K562 (cell line): ENCODE data around the gene MKNK2. TPM values are rescaled to one million over a fixed set of nuclear protein-coding genes. Genes with fewer than 3 reads are reported as not detected.
A peak's percentile ranks its signal among the peaks of the same experiment; 100 is the strongest.

Source experiments
- ADNP ChIP-seq: fragments of 200-800 bp; sonication (Bioruptor generic); IDR thresholded peaks from 2 replicates; pipeline ENCODE4 v1.6.1; 2016; ENCODE audit warnings: missing genetic modification characterization, missing compliant biosample characterization
- BMI1 ChIP-seq: fragments of 150-350 bp; IDR thresholded peaks from 2 replicates; pipeline ENCODE4 v1.6.1; 2014; ENCODE audit warnings: low read length
- CEBPB ChIP-seq: fragments of 450-650 bp; IDR thresholded peaks from 2 replicates; pipeline ENCODE4 v1.6.1; 2016; ENCODE audit warnings: missing genetic modification characterization, missing compliant biosample characterization
- CHCHD3 ChIP-seq: fragments of 250-450 bp; sonication (Bioruptor Pico); IDR thresholded peaks from 2 replicates; pipeline ENCODE4 v2.1.2; 2022; ENCODE audit warnings: mild to moderate bottlenecking
- HMG20B ChIP-seq: fragments of 250-450 bp; sonication (Bioruptor Pico); IDR thresholded peaks from 2 replicates; pipeline ENCODE4 v1.5.0; 2021; ENCODE audit warnings: mild to moderate bottlenecking
- IFI16 ChIP-seq: fragments of 250-450 bp; sonication (Bioruptor Pico); IDR thresholded peaks from 2 replicates; pipeline ENCODE4 v2.1.2; 2022; ENCODE audit warnings: mild to moderate bottlenecking, inconsistent platforms
- MTA1 ChIP-seq: fragments of 450-650 bp; IDR thresholded peaks from 2 replicates; pipeline ENCODE4 v1.6.1; 2017; ENCODE audit warnings: borderline replicate concordance
- MTA2 ChIP-seq: fragments of 450-650 bp; IDR thresholded peaks from 2 replicates; pipeline ENCODE4 v1.6.1; 2016; ENCODE audit warnings: low read depth
- NFRKB ChIP-seq: fragments of 450-650 bp; IDR thresholded peaks from 2 replicates; pipeline ENCODE4 v1.6.1; 2016; ENCODE audit warnings: low read depth
- PHB2 ChIP-seq: fragments of 450-650 bp; IDR thresholded peaks from 2 replicates; pipeline ENCODE4 v1.6.1; 2017; ENCODE audit warnings: low read depth
- PML ChIP-seq: IDR thresholded peaks from 2 replicates; pipeline ENCODE4 v1.6.1; 2012; ENCODE audit warnings: low read length, inconsistent platforms
- ZNF12 ChIP-seq: sonication (generic); formaldehyde crosslinking; IDR thresholded peaks from 2 replicates; pipeline ENCODE4 v1.4.0; 2020; ENCODE audit warnings: mild to moderate bottlenecking, missing genetic modification reagents
- ZNF668 ChIP-seq: fragments of 250-450 bp; sonication (Bioruptor Pico); IDR thresholded peaks from 2 replicates; pipeline ENCODE4 v1.8.0; 2022; ENCODE audit warnings: mild to moderate bottlenecking, inconsistent platforms
- ZNF76 ChIP-seq: fragments of 250-450 bp; sonication (Bioruptor Pico); IDR thresholded peaks from 2 replicates; pipeline ENCODE4 v1.4.0; 2020; ENCODE audit warnings: mild to moderate bottlenecking, moderate library complexity, borderline replicate concordance
- ZNF79 ChIP-seq: fragments of 250-450 bp; sonication (Bioruptor Pico); IDR thresholded peaks from 2 replicates; pipeline ENCODE4 v1.4.0; 2020; ENCODE audit warnings: low read depth, mild to moderate bottlenecking, moderate library complexity
- polyA plus RNA-seq, 8 experiments: library from polyadenylated mRNA; depleted of rRNA in 4 of 8; stranded (reverse) in 5 of 8; unstranded in 3 of 8; fragments of >200 nt; fragmentation: Nextera tagmentation in 2 of 8; fragmentation: Illumina TruSeq in 1 of 8; extraction: Ambion mirVana in 2 of 8; extraction: Trizol in 1 of 8; gene quantifications; 2 replicates each; pipeline versions ENCODE4 v1.2.1 to v1.2.3, GENCODE V29; 2011 to 2014; ENCODE audit warnings: inconsistent platforms in 1 of 8, missing spikeins in 1 of 8
- total RNA-seq, 7 experiments: library from RNA; depleted of rRNA in 6 of 7; stranded (reverse); fragments of >200 nt in 6 of 7; fragmentation: Illumina TruSeq in 2 of 7; extraction: Trizol in 2 of 7; gene quantifications; 2 replicates each; pipeline versions ENCODE4 v1.2.1 to v1.2.3, GENCODE V29; 2011 to 2021; ENCODE audit warnings: low replicate concordance in 1 of 7
- TF ChIP-seq, protein P1 (sequence below): fragments of 250-450 bp; sonication (Bioruptor Pico); IDR thresholded peaks from 2 replicates; pipeline ENCODE4 v1.4.0; 2020
- TF ChIP-seq, protein P2 (sequence below): sonication (generic); formaldehyde crosslinking; IDR thresholded peaks from 2 replicates; pipeline ENCODE4 v1.8.0; 2022; ENCODE audit warnings: mild to moderate bottlenecking, missing genetic modification reagents, borderline replicate concordance
- TF ChIP-seq, protein P3 (sequence below): sonication (generic); formaldehyde crosslinking; IDR thresholded peaks from 2 replicates; pipeline ENCODE4 v1.8.1; 2023; ENCODE audit warnings: mild to moderate bottlenecking, missing genetic modification reagents

The MKNK2 gene
- total and polyA plus RNA-seq, 9 of the 15 experiments (the other 6 are each of a cell fraction or from before 2014, with no cell fraction given): 5.1 to 191 (median 51.9) TPM

DNA sequence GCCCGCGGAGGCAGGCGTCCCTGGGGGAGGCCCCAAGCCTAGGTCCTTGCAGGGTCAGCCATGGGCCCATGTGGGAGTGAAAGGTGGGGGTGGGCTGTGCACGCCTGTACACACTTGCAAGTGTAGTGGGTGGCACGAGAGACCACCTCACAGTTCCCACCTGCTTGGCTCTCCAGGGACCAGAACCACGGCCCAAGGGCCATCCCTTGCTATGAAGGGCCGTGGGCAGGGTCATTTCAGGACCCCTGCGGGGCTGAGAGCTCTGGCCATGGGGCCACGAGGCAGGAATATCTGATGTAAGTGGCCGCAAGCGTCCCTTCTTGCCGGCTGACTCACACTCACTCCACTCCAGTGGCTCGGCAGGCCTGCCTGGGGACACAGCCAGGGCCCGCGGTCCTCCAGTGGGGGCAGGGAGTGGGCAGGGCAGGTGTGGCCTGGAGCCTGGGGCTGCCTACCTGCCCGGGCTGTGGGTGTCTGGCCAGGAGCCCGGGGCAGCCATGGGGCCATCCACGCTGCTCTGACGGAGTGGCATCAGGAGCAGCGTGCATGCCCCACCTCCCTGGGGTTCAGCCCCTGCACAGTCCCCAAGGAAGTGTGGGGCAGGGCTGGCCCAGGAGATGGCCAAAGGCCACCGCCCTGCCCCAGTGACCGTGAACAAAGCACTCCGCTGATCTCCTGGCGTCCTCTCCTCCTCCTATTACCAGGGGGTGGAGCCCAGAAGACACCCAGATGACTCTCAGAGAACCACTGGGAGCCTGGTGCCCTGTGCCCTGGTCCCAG lies 8.6 kb upstream of the MKNK2 start (continued):
- TF ChIP-seq, protein P1, sequence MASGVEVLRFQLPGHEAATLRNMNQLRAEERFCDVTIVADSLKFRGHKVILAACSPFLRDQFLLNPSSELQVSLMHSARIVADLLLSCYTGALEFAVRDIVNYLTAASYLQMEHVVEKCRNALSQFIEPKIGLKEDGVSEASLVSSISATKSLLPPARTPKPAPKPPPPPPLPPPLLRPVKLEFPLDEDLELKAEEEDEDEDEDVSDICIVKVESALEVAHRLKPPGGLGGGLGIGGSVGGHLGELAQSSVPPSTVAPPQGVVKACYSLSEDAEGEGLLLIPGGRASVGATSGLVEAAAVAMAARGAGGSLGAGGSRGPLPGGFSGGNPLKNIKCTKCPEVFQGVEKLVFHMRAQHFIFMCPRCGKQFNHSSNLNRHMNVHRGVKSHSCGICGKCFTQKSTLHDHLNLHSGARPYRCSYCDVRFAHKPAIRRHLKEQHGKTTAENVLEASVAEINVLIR (CRISPR knock-in tag): no peak; the same call in none of the 2 replicates
- TF ChIP-seq ADNP (tag) (peak; percentile 35; the same call in 1 of the 2 replicates), BMI1 (no peak), PML (peak; percentile 25), ZNF79 (CRISPR knock-in tag) (peak; percentile 45; the same call in 1 of the 2 replicates), HMG20B (CRISPR knock-in tag) (no peak; the same call in 1 of the 2 replicates), MTA1 (peak; percentile 43; the same call in 1 of the 2 replicates), ZNF76 (CRISPR knock-in tag) (no peak; the same call in none of the 2 replicates), PHB2 (no peak), ZNF12 (peak; percentile 63; the same call in 1 of the 2 replicates), MTA2 (no peak), CEBPB (tag) (peak; percentile 93), CHCHD3 (CRISPR knock-in tag) (no peak), ZNF668 (peak; percentile 62; the same call in 1 of the 2 replicates), IFI16 (CRISPR knock-in tag) (no peak), NFRKB (peak; percentile 99)
- TF ChIP-seq, protein P2, sequence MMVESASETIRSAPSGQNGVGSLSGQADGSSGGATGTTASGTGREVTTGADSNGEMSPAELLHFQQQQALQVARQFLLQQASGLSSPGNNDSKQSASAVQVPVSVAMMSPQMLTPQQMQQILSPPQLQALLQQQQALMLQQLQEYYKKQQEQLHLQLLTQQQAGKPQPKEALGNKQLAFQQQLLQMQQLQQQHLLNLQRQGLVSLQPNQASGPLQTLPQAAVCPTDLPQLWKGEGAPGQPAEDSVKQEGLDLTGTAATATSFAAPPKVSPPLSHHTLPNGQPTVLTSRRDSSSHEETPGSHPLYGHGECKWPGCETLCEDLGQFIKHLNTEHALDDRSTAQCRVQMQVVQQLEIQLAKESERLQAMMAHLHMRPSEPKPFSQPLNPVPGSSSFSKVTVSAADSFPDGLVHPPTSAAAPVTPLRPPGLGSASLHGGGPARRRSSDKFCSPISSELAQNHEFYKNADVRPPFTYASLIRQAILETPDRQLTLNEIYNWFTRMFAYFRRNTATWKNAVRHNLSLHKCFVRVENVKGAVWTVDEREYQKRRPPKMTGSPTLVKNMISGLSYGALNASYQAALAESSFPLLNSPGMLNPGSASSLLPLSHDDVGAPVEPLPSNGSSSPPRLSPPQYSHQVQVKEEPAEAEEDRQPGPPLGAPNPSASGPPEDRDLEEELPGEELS (CRISPR knock-in tag): peak; percentile 22; the same call in 1 of the 2 replicates
- TF ChIP-seq, protein P3, sequence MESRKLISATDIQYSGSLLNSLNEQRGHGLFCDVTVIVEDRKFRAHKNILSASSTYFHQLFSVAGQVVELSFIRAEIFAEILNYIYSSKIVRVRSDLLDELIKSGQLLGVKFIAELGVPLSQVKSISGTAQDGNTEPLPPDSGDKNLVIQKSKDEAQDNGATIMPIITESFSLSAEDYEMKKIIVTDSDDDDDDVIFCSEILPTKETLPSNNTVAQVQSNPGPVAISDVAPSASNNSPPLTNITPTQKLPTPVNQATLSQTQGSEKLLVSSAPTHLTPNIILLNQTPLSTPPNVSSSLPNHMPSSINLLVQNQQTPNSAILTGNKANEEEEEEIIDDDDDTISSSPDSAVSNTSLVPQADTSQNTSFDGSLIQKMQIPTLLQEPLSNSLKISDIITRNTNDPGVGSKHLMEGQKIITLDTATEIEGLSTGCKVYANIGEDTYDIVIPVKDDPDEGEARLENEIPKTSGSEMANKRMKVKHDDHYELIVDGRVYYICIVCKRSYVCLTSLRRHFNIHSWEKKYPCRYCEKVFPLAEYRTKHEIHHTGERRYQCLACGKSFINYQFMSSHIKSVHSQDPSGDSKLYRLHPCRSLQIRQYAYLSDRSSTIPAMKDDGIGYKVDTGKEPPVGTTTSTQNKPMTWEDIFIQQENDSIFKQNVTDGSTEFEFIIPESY: peak; percentile 54; the same call in 1 of the 2 replicates
